IPS-20b (cell line): ENCODE measurements around the gene GPR3.

Source experiments
- H3K27ac ChIP-seq: one replicate; pipeline ENCODE4 v1.5.1; 2013; ENCODE audit warnings: low read length
- H3K27me3 ChIP-seq: 2 replicates; pipeline ENCODE4 v1.6.1; 2013; ENCODE audit warnings: mild to moderate bottlenecking, low read length, inconsistent platforms; ENCODE audit not compliant: insufficient read depth
- H3K36me3 ChIP-seq: 2 replicates; pipeline ENCODE4 v1.6.1; 2013; ENCODE audit warnings: low read depth, mild to moderate bottlenecking, inconsistent platforms, low read length, moderate library complexity; ENCODE audit not compliant: insufficient read depth
- H3K4me1 ChIP-seq: 2 replicates; pipeline ENCODE4 v1.6.1; 2013; ENCODE audit warnings: mild to moderate bottlenecking, control low read depth, inconsistent platforms, low read length, moderate library complexity; ENCODE audit not compliant: insufficient read depth
- H3K4me3 ChIP-seq: 2 replicates; pipeline ENCODE4 v1.5.1; 2013; ENCODE audit warnings: mild to moderate bottlenecking, low read length, inconsistent platforms
- H3K9ac ChIP-seq: 2 replicates; pipeline ENCODE4 v1.6.1; 2013; ENCODE audit warnings: low read depth, mild to moderate bottlenecking, inconsistent platforms, low read length, moderate library complexity
- H3K9me3 ChIP-seq: 2 replicates; pipeline ENCODE4 v1.6.1; 2013; ENCODE audit warnings: mild to moderate bottlenecking, low read depth, low read length, inconsistent platforms; ENCODE audit not compliant: insufficient read depth

GPR3 gene

GRCh38 chr1:27392096-27392777, at the start of gene GPR3:
Gene GPR3, plus strand, starts transcription at chr1:27392622. Its CDS starts 1,177 bp downstream, at chr1:27393799.
- Histone ChIP-seq H3K4me3 (peak within 1 kb of the TSS; percentile 91), H3K27me3 (no peaks in the 10 kb centered on the region), H3K9me3 (no peaks in the 10 kb centered on the region), H3K27ac (no peak within 1 kb of the TSS), H3K36me3 (no peaks in the 10 kb centered on the region), H3K9ac (peak within 1 kb of the TSS; percentile 89; the same call in 1 of the 2 replicates), H3K4me1 (peaks cover 2% of the 10 kb centered on the region; the same call in 1 of the 2 replicates)

GRCh38 chr1:27342778-27343638, 49.4 kb upstream of the GPR3 start:
- Histone ChIP-seq H3K9ac (0 out of 2 replicates have a peak overlapping the region, but pooled peaks have one; percentile 56), H3K9me3 (no peaks in the 10 kb centered on the region), H3K4me1 (peaks cover 4% of the 10 kb centered on the region), H3K27ac (no peak overlapping the region), H3K4me3 (peak overlapping the region; percentile 60; the same call in 1 of the 2 replicates), H3K27me3 (no peaks in the 10 kb centered on the region), H3K36me3 (no peaks in the 10 kb centered on the region)

- Histone ChIP-seq H3K27me3 (peaks cover under 1% of the 10 kb centered on the region; the same call in 1 of the 2 replicates), H3K36me3 (no peaks in the 10 kb centered on the region), H3K9me3 (no peaks in the 10 kb centered on the region), H3K9ac (no peak overlapping the region), H3K4me3 (no peak overlapping the region), H3K4me1 (peaks cover 4% of the 10 kb centered on the region), H3K27ac (no peak overlapping the region)
Measured at GRCh38 chr1:27343639-27344025, 48.8 kb upstream of the GPR3 start.

GRCh38 chr1:27345272-27345671, 47.1 kb upstream of the GPR3 start:
- no peak overlapping the region for H3K9ac ChIP-seq
- H3K36me3 ChIP-seq, result no peaks in the 10 kb centered on the region
- H3K4me1 ChIP-seq, result peaks cover 9% of the 10 kb centered on the region
- peaks cover 16% of the 10 kb centered on the region for H3K27me3 ChIP-seq
- H3K4me3 ChIP-seq, result no peak overlapping the region
- no peak overlapping the region for H3K27ac ChIP-seq
- H3K9me3 ChIP-seq, result no peaks in the 10 kb centered on the region

GRCh38 chr1:27346357-27346756, 46.1 kb upstream of the GPR3 start:
- H3K36me3 ChIP-seq, result no peaks in the 10 kb centered on the region
- no peaks in the 10 kb centered on the region for H3K9me3 ChIP-seq
- H3K27me3 ChIP-seq, result peaks cover 22% of the 10 kb centered on the region
- peaks cover 9% of the 10 kb centered on the region for H3K4me1 ChIP-seq
- H3K9ac ChIP-seq, result no peak overlapping the region
- no peak overlapping the region for H3K4me3 ChIP-seq
- no peak overlapping the region for H3K27ac ChIP-seq

GRCh38 chr1:27346991-27347624, 45.3 kb upstream of the GPR3 start:
- Histone ChIP-seq H3K9ac (no peak overlapping the region), H3K27ac (no peak overlapping the region)

GRCh38 chr1:27348861-27349783, 43.3 kb upstream of the GPR3 start:
- Histone ChIP-seq H3K9ac (peak overlapping the region; percentile 63; the same call in 1 of the 2 replicates), H3K27ac (no peak overlapping the region), H3K4me3 (peak overlapping the region; percentile 64)

More at GRCh38 chr1:27346991-27347624, 45.3 kb upstream of the GPR3 start:
- peaks cover 7% of the 10 kb centered on the region for H3K4me1 ChIP-seq
- H3K4me3 ChIP-seq, result no peak overlapping the region
- no peaks in the 10 kb centered on the region for H3K36me3 ChIP-seq
- H3K27me3 ChIP-seq, result peaks cover 22% of the 10 kb centered on the region
- H3K9me3 ChIP-seq, result no peaks in the 10 kb centered on the region

GRCh38 chr1:27349784-27350662, 42.4 kb upstream of the GPR3 start:
- peak overlapping the region; percentile 54; the same call in 1 of the 2 replicates for H3K9ac ChIP-seq
- H3K9me3 ChIP-seq, result no peaks in the 10 kb centered on the region
- H3K27ac ChIP-seq, result no peak overlapping the region
- H3K36me3 ChIP-seq, result no peaks in the 10 kb centered on the region
- H3K4me3 ChIP-seq, result peak overlapping the region; percentile 64
- H3K4me1 ChIP-seq, result peaks cover 5% of the 10 kb centered on the region
- peaks cover 22% of the 10 kb centered on the region for H3K27me3 ChIP-seq

More at GRCh38 chr1:27348861-27349783, 43.3 kb upstream of the GPR3 start:
- Histone ChIP-seq H3K4me1 (peaks cover 5% of the 10 kb centered on the region), H3K9me3 (no peaks in the 10 kb centered on the region), H3K36me3 (no peaks in the 10 kb centered on the region), H3K27me3 (peaks cover 22% of the 10 kb centered on the region)

- no peak overlapping the region for H3K27ac ChIP-seq
- H3K4me3 ChIP-seq, result peak overlapping the region; percentile 64
- H3K9me3 ChIP-seq, result no peaks in the 10 kb centered on the region
- peak overlapping the region; percentile 54; the same call in 1 of the 2 replicates for H3K9ac ChIP-seq
- H3K36me3 ChIP-seq, result no peaks in the 10 kb centered on the region
- peaks cover 5% of the 10 kb centered on the region for H3K4me1 ChIP-seq
- peaks cover 22% of the 10 kb centered on the region for H3K27me3 ChIP-seq
Measured at GRCh38 chr1:27350663-27351540, 41.5 kb upstream of the GPR3 start.
